Choroid plexus epithelial cell (primary cell): Measurements from ENCODE around the gene ZNF555.

Experiments used
- DNase-seq: peaks from one replicate; pipeline ENCODE4 v3.0.0-alpha.2; 2010; ENCODE audit warnings: low read depth
- H3K4me3 ChIP-seq: 2 replicates; pipeline ENCODE4 v1.5.1; 2011; ENCODE audit warnings: low read depth, mild to moderate bottlenecking, control low read depth, low read length, moderate library complexity
- TF ChIP-seq, protein P1 (sequence below): conservative IDR thresholded peaks from 2 replicates; pipeline ENCODE4 v1.5.1; 2011; ENCODE audit warnings: low read depth, mild to moderate bottlenecking, control low read depth, inconsistent platforms, low read length, moderate library complexity

ZNF555 gene

DNA sequence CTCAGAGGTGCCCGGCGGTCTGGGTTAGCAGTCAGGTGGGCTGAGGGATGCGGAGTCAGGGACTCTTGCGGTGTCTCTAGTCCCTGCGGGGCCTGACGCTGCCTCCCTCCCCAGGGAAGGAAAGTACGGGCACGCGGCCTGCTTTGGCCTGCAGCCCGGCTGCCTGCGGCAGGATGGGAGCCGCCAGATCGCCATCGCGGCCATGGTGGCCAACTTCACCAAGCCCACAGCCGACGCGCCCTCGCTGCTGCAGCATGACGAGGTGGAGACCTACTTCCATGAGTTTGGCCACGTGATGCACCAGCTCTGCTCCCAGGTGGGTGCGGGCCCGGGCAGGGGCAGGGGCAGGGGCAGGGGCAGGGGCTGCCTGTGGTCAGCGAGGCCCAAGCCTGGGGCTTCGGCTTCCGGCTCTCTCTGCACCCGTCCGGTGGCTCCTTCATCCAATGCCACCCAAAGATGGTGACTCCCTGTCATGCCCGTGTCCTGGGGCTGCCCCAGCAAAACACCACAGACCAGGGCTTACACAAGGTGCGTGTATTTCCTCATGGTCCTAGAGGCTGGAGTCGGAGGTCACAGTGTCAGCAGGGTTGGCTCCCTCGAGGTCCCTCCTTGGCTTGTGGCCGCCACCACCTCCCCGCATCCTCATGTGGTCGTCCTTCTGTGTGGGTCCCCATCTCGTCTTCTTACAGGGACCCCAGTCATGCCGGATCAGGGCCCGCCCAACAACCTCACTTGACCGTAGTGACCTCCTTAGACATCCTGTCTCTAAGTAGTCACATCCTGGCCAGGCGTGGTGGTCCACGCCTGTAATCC, 32.9 kb upstream of the ZNF555 start:
- H3K4me3 ChIP-seq = no peak overlapping the region
- DNase-seq = no peak
- TF ChIP-seq, protein P1, sequence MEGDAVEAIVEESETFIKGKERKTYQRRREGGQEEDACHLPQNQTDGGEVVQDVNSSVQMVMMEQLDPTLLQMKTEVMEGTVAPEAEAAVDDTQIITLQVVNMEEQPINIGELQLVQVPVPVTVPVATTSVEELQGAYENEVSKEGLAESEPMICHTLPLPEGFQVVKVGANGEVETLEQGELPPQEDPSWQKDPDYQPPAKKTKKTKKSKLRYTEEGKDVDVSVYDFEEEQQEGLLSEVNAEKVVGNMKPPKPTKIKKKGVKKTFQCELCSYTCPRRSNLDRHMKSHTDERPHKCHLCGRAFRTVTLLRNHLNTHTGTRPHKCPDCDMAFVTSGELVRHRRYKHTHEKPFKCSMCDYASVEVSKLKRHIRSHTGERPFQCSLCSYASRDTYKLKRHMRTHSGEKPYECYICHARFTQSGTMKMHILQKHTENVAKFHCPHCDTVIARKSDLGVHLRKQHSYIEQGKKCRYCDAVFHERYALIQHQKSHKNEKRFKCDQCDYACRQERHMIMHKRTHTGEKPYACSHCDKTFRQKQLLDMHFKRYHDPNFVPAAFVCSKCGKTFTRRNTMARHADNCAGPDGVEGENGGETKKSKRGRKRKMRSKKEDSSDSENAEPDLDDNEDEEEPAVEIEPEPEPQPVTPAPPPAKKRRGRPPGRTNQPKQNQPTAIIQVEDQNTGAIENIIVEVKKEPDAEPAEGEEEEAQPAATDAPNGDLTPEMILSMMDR = no peak

DNA sequence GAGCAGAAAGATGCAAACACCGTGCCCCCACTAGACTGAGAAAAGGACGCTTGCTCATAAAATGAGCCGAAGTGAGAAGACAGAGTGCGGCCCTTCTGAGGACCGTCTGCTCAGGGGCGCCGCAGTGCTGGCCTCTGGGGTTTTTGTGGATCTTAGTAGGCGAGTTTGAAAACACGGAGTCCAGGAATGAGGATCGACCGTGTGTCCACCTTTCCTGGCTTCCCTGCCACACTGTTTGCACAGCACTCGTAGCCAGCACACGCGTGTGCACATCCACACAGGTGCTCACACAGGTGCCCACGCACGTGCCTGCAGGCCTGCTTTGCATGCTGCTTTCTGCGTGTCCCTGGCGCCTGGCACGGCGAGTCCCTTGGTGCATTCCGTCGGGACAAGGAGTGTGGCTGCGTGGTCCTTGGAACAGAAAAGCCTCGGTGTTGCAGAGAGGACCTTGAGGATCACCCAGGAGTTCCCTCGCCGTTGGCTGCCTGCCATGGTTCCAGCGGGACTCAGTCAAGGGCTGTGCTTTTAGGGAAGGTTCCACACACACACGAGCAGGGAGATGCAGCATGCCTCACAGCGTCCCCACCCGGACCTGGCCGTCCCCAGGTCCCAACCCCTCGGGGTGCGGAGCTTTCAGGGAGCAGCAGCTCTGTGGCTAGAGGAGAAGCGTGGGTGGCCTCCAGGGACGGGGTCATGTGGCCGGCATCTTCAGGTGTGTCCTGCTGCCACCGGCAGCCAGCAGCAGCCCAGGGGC, 31.7 kb upstream of the ZNF555 start:
- no peak for DNase-seq
- TF ChIP-seq, protein P1 = no peak

DNA sequence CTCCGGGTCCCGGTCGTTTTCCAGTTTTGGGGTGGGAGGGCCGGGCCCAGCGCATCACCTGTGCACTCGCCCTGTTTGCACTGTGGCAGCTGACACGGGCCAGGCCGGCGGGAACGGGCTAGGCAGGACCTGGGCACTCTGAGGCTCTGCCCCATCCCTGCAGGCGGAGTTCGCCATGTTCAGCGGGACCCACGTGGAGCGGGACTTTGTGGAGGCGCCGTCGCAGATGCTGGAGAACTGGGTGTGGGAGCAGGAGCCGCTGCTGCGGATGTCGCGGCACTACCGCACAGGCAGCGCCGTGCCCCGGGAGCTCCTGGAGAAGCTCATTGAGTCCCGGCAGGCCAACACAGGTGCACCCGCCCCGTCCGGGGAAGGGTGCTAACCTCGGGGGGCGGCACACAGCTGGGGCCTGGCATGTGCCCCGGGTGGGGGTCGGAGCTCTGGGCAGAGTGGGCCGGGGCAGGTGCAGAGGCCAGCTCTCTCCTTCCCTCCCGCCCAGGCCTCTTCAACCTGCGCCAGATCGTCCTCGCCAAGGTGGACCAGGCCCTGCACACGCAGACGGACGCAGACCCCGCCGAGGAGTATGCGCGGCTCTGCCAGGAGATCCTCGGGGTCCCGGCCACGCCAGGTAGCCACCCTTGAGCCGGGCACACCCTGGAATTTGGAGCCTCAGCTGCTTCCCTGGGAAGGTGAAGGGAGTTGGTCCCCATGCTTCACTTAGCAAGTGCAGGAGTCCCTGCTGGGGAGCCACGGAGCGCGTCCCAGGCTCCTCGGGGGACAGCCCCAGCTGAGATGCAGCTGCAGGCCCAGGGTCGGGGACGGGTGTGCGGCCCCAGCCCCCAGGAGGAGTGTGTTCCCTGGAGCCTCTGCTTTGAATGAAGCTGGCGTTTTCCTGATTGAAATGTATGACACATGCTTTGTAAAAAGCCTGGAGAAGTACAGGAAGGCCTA, 30.9 kb upstream of the ZNF555 start:
- no peak overlapping the region for H3K4me3 ChIP-seq
- no peak for DNase-seq
- TF ChIP-seq, protein P1 = no peak

More for the DNA sequence above, 31.7 kb upstream of the ZNF555 start:
- no peak overlapping the region for H3K4me3 ChIP-seq

DNA sequence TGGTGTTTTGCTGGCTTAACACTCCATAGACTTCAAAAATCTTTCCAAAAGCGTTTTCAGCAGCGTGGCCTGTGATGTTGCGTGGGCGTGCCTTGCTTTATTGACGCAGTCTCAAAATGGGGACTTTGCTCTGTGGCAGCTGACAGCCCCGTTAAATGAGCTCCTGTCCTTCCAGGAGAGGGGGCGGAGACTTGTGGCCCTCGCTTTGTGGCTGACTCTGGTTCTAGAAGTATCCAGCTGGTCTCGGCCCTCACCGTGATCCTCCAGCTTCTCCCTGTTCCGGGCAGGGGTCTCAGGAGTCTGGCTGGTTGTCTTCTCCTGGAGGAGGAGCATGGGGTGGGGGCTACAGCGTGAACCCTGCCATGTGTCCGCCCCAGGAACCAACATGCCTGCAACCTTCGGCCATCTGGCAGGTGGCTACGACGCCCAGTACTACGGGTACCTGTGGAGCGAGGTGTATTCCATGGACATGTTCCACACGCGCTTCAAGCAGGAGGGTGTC, 30.0 kb upstream of the ZNF555 start:
- H3K4me3 ChIP-seq = no peak overlapping the region
- no peak for DNase-seq
- TF ChIP-seq, protein P1 = no peak

DNA sequence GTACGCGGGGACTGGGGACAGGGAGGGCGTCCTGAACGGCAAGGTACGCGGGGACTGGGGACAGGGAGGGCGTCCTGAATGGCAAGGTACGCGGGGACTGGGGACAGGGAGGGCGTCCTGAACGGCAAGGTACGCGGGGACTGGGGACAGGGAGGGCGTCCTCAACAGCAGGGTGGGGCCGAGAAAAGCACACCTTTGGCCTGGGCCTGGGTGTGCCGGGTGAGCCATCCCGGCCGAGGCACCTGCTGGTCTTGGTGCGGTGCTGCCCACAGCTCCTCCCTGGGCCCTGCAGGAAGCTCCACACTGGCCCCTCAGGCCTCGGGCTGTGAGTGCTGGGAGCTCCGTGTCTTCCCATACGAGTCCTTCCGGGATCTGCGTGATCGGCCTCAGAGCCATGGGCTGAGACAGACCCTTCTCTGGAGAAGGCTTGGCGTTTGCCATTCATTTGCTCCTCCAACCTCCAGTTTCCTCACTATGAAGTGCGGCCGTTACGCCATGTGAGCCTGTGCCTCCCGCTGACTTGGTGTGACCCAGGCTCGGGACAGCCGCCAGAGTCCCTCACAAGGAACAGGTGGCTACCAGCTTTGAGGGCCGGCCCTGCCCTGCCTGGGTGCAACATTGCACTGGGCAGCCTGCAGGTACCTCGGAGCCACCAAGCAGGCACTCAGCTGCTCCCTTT, 29.4 kb upstream of the ZNF555 start:
- DNase-seq = no peak
- TF ChIP-seq, protein P1 = no peak
- no peak overlapping the region for H3K4me3 ChIP-seq

DNA sequence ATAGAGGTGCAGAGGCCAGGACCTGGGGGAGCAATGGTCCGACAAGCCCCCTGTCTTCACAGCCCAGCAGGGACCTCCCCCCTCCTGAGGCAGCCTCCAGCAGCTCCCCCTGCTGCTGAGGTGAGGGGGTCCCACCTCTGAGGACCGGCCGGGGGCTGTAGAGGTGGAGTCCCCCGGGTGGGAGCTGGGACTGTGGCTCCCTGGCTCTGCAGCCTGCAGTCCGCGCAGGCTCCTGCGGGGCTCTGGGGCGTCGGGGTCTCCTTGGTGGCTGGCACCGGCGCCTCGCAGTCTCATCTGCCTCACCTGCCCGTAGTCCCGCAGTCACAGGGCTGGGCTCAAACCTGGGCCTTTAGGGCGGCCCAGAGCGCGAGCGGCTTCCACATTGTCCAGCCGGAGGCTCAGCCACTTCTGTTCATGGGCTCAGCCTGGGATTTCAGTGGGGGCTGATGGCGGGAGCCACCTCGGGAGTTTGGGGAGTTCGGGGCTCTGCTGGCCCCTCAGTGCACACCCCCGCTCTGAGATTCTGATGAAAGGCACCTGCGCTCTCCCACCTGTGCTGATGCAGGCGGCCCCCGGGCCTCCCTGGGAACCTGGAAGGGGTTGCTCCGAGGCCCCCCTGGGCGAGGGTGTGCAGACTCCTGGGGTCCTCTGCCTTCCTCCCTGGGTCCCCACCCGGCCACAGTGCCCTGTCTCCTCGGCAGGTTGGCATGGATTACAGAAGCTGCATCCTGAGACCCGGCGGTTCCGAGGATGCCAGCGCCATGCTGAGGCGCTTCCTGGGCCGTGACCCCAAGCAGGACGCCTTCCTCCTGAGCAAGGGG, 28.7 kb upstream of the ZNF555 start:
- TF ChIP-seq, protein P1 = no peak
- DNase-seq = no peak
- no peak overlapping the region for H3K4me3 ChIP-seq
